Stimulated activated CD8-positive, alpha-beta memory T cell treated with anti-CD3 and anti-CD28 coated beads, Interleukin-7, amount 100 ng/mL, for 4 hours (primary cell): ENCODE measurements around the gene PAK6.

Experiments
- DNase-seq, 2 donors: peaks; one replicate each; pipeline ENCODE4 v3.0.0-alpha.2; 2020; ENCODE audit warnings: low read depth in 2 of 2

Gene PAK6

DNA sequence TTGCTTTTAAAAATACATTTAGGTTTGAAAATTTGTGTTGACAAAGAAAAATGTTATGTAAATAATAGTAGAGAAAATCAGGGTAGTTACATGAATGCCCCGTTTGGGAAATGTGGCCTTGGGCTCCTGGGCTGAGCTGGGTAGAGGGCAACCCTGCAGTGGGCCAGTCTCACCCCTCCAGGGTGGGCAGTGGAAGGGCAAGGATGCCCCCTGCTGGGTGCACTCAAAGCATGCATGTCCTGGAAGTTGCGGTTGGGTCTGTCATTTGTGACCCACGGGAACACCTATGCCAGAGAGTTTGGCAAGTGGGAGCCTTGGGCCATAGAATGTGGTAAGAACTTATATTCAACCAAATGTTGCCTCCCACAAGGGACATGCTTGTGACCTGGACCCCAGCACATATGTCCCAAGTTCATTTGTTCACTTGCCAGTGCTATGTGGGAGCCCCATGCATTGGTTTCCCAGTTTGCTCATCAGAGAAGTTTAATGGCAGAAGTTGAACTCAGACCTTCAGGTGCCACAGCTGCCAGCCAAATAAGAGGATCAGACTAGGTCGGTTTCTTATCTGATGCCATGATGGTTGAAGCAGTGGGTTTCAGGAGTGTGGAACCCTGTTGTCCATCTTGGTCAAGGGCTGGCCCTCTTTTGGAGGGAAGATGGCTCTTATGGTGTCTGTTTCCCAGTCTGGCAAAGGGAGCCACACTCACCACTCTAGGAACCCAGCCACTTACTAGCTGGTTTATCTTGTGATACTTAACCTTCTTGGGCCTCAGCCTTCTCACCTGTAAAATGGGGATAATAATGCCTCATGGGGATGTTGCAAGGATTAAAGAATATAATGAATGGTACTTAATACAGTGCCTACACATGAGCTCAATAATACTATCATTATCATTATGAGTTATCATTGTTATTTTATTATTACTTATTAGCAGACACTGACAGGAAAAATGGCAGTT is 71.4 kb downstream of the PAK6 start:
- DNase-seq: peak in 1 of 2 donors; percentile 26

GRCh38 chr15:40310993-40311392 is 72.1 kb downstream of the PAK6 start:
- DNase-seq: no peak

- DNase-seq: no peak
These were observed 73.7 kb downstream of the PAK6 start for GRCh38 chr15:40312370-40313158.

DNA sequence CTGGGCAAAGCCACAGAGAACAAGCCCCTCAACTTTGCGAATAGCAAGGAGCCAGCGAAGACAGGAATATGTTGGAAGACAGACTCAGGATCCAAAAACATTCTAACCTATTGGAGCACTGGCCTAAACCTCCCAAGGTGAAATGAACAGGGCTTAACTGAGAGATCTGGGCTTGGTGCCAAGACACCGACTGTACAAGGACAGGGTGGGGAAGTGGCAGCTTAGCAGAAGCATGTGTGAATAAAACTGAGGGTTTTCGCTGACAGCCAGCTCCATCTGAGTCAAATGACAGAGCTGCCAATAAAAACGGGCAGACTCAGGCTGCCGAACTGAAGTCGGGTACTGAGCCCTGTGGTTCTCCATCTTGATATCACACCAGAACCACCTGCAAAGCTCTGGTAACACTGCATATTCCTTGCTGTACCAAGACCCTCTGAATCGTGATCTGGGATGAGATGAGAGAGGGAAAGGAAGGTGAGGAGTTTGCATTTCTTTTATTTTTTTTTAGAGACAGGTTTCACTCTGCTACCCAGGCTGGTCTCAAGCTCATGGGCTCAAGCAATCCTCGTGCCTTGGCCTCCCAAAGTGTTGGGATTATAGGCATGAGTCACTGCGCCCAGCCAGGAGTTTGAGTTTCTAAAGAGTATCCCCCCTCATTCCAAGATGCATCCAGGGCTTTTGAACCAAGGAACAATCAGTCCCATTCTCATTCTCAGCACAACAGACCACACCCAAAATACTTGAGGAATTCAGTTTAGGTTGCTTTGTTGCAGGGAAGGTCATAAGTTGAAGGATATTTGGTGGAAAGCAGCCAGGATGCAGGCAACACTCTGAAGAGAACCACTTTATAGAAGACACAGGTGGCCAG is 74.9 kb downstream of the PAK6 start:
- peak; percentile 19 to 39 for DNase-seq

DNA sequence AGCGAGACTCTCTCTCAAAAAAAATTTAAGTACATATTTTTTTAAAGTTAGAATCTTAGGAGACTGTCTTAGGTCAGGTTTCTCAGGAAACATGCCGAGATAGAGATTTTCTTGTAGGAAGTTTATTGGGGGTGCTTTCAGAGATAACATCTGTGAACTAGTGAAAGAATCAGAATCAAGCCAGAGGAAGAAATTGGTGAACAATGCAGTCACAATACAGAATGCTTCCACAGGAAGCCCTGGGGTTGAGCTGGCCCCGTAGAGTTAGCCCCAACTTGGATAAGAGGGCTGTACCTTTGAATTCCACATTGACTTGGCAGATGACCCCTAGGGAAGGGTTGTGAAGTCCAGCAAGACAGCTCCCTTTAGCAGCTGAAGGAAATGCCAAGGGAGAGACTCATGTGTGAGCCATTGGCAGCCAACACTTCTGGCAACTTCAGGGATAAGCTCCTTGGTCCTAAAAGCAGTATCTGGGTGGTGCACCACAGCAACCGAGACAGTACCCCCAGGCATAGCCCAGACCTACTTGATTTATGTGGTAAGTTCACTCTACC is 75.9 kb downstream of the PAK6 start:
- no peak for DNase-seq

DNA sequence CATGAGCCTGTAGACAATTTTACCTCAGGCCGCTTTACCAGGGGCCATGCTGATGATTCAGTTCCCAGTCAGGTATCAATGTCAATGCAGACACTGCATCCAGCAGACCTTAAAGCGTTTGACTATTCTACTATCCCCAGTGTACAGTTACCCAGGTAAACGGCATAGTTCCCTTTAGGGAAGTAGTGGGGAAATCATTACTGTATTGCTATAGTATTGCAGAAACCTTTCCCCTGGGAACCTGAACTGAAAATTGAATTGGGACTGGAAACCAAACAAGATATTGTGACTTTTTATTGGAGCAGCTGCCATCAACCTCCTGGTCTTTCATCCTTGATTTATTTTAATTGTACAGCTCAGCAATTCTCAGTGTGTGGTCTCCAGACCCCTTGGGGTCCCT is 78.1 kb downstream of the PAK6 start:
- no peak for DNase-seq

GRCh38 chr15:40317580-40317979 is 78.7 kb downstream of the PAK6 start:
- DNase-seq: no peak

DNA sequence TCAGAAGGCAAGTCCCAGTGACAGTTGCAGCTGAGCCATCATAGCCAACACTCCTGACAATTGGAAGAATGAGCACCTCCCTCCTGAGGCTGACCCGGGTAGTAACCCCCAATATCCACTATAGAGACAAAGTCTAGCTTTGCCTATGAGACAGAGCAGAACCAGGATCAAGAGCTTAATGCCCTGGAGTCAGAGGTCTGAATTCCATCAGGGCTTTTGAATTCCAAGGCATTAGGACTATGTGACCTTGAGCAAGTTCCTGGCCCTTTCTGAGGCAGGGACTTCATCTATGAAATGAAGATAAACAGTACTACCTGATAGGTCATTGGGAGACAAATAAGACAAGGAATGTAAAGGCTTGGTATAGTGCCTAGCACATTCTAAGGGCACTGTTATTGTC is 81.5 kb downstream of the PAK6 start:
- no peak for DNase-seq

- peak; percentile 34 to 39 for DNase-seq
These were observed 82.1 kb downstream of the PAK6 start for GRCh38 chr15:40320931-40321371.

DNA sequence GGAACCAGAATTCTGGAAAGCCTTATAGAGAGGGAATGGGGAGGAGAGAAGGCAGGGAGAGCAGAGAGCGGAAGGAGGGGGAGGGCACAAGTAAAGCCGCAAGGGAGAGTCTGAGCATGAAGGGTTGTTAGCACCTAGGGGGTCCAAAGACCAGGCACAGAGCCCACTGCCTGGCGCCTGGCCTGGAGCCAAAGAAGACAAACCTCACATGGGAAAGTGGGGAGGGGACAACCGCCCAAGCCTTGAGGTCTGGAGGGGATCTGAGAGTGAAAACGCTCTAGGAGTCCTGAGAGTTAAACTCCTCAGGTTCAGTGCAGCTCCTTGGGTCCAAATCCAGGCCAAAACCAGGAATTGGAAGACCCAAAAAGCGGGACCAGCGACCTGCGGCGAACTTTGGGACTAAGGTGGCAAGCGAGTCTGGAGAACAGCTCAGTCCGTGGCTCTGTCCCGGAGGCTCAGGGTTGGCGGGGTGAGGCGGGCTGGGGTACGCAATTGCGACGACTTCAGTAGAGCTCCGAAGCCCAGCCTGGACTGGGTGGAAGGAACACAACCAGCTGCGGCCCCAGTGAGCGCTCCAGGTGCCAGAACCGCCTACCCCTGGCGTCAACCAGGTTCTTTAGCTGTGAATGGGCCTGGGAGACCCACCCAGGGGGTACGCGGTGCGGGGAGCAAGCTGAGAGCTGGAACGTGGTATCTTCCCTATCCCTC is 83.8 kb downstream of the PAK6 start:
- no peak for DNase-seq

DNA sequence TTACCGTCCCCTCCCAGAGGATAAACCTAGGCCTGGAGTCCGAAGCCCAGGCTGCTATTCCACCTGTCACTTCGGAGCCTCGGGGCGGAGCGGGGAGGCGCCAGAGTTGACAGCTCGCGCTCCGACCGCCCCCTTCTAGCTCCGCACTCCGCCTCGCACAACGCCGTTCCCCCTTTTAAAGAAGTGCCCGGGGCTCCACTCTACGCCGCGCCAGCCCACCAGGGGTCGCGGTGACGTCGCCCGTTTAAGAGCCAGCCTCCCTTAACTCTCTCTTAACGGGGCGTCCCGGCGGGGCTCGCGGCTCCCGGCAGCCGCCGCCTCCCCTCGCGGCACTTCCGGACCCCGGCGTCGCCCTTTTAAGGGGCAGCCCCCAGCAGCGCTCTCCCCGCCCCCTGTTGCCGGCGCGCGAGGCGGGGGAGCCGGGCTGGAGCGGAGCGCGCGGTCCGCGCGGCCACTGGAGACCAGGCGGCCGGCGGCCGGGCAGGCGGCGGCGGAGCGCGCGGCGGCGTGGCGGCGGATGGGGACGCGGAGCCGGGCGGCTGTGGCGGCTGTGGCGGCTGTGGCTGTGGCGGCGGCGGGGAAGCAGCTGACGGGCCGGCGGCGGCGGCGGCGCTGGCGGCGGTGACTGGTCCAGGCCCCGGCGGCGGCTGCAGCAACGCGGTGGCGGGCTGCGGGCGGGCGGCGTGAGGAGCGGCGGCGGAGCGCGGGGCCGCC is 84.5 kb downstream of the PAK6 start, which contains the start of gene INAFM2:
Gene INAFM2 (plus strand): TSS at position 454 of the 714 bp plus-strand sequence. CDS start 364 bp downstream, outside the sequence.
- DNase-seq: peak; percentile 85 to 93

DNA sequence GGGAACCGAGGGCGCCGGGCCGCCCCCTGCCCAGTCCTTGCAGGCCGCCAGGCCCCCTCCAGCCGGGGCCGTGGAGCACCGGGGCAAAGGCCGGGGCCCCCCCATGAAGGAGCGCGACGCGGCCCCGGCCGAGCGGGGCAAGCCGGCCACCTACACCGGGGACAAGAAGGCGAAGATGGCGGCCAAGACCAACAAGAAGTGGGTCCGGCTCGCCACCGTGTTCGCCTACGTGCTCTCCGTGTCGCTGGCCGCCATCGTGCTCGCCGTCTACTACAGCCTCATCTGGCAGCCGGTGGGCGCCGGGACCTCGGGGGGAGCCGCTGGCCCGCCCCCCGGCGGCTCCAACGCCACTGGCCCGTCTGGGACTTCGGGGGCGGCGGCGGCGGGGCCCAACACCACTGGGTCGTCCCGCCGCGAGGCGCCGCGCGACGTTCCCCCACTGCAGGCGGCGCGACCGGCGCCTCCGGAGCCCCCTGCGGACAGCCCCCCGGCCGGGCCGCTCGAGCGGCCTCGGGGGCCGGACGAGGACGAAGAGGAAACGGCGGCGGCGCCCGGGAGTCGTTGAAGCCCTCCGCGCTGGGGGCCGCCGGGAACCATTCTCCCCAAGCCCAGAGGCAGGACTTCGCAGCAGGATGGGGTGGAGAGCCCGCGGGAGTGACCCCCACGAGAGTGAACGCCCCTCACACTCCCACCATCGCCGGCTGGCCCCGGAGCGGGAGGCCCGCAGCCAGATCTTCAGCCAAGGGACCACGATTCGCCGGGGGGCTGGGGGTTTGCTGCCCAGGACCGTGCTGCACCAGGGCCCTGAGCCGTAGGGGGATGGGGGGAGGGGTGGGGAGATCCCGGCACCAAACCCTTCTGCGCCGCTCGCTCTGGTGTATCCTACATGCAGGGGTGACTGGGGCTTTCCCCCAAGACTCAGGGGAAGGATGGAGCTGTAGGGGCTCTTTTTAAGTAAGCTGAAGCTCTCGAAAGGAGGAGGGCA is 85.4 kb downstream of the PAK6 start:
- no peak for DNase-seq

DNA sequence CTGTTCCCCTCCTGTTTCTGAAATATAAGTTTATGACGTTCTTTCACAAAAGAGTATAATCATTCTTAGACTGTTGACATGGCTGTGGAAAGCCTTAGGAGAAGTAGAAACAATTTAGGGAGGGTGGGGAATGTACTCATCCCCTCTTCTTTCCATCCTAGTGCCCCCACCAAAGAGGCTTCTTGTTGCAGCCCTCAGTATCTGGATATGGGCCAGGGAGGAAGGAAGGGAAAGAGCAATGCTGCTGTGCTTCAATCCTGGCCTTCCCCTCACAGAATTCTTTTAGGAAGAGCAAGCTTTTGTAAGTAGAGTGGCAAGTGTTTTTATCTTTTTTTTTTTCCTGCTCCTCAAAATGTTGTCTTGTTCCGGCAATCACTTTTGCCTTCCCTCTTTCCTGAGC is 86.3 kb downstream of the PAK6 start:
- DNase-seq: no peak

DNA sequence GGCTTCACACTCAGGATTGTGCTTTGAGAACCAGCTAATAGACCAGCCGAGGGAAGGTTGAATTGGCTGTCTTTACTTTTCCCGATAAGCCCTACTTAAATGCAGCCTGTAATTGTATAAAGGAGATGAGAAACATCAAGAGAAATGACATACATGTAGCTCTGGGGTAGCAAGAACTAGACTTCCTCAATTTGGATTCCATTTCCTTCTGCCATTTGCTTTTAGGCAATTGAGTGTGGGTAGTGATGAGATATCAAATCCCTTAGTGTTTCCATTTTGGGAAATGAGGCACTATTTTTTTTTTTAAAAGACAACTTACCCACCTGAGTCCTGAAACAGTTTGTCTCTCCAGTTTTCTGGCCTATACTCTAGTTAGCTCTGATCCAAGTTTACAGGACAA is 86.8 kb downstream of the PAK6 start:
- no peak for DNase-seq
